ENCODE results near the gene PRXL2A. TPM values are rescaled to one million over a fixed set of nuclear protein-coding genes. Genes with fewer than 3 reads are reported as not detected.
A peak's percentile ranks its signal among the peaks of the same experiment; 100 is the strongest.

PRXL2A gene
- total RNA-seq, 2 donors from 2014 or later: 42.8 to 81.2 TPM

- H3K27me3 ChIP-seq: no peaks in the 10 kb centered on the region
- peak overlapping the region in 1 of 2 donors; percentile 28 for H3K27ac ChIP-seq
- no peak for TF ChIP-seq CTCF (IDR thresholded peaks at IDR 0.05)
- no peaks in the 10 kb centered on the region for H3K36me3 ChIP-seq
- no peaks in the 10 kb centered on the region for H3K9me3 ChIP-seq
- H3K4me1 ChIP-seq: peaks cover 0 to 33% of the 10 kb centered on the region in 2 donors
- H3K4me3 ChIP-seq: no peak overlapping the region
- no peak for DNase-seq (ENCODE audit: low spot score)
Measured at GRCh38 chr10:80406204-80406603, 2.1 kb upstream of the PRXL2A start.

- H3K9me3 ChIP-seq: no peaks in the 10 kb centered on the region
- TF ChIP-seq CTCF (IDR thresholded peaks at IDR 0.05): no peak
- no peaks in the 10 kb centered on the region for H3K36me3 ChIP-seq
- H3K27me3 ChIP-seq: no peaks in the 10 kb centered on the region
- no peak for DNase-seq (ENCODE audit: low spot score)
- peaks cover 0 to 49% of the 10 kb centered on the region in 2 donors for H3K4me1 ChIP-seq
- H3K27ac ChIP-seq: peak overlapping the region; percentile 81 to 91
- H3K4me3 ChIP-seq: peak overlapping the region; percentile 69 to 86
Measured at GRCh38 chr10:80407812-80408241, 524 bp upstream of the PRXL2A start.

GRCh38 chr10:80409121-80409520 lies 770 bp downstream of the PRXL2A start:
- peaks cover 0 to 62% of the 10 kb centered on the region in 2 donors for H3K4me1 ChIP-seq
- DNase-seq (ENCODE audit: low spot score): no peak
- H3K4me3 ChIP-seq: peak overlapping the region; percentile 69 to 86
- H3K27me3 ChIP-seq: no peaks in the 10 kb centered on the region
- TF ChIP-seq CTCF (IDR thresholded peaks at IDR 0.05): no peak
- H3K36me3 ChIP-seq: no peaks in the 10 kb centered on the region
- no peaks in the 10 kb centered on the region for H3K9me3 ChIP-seq
- H3K27ac ChIP-seq: peak overlapping the region; percentile 81 to 91

GRCh38 chr10:80410122-80410521 lies 1.8 kb downstream of the PRXL2A start:
- no peaks in the 10 kb centered on the region for H3K27me3 ChIP-seq
- peaks cover 0 to 71% of the 10 kb centered on the region in 2 donors for H3K4me1 ChIP-seq
- H3K36me3 ChIP-seq: no peaks in the 10 kb centered on the region
- DNase-seq (ENCODE audit: low spot score): no peak
- peak overlapping the region; percentile 13 to 91 for H3K27ac ChIP-seq
- H3K4me3 ChIP-seq: peak overlapping the region in 1 of 2 donors; percentile 10
- no peak for TF ChIP-seq CTCF (IDR thresholded peaks at IDR 0.05)
- no peaks in the 10 kb centered on the region for H3K9me3 ChIP-seq

GRCh38 chr10:80410578-80411145 lies 2.3 kb downstream of the PRXL2A start:
- H3K9me3 ChIP-seq: no peaks in the 10 kb centered on the region
- peak overlapping the region; percentile 13 to 91 for H3K27ac ChIP-seq
- no peaks in the 10 kb centered on the region for H3K36me3 ChIP-seq
- peaks cover 0 to 77% of the 10 kb centered on the region in 2 donors for H3K4me1 ChIP-seq
- peak overlapping the region in 1 of 2 donors; percentile 10 for H3K4me3 ChIP-seq
- DNase-seq (ENCODE audit: low spot score): no peak
- no peak for TF ChIP-seq CTCF (IDR thresholded peaks at IDR 0.05)
- H3K27me3 ChIP-seq: no peaks in the 10 kb centered on the region

- peaks cover 0 to 83% of the 10 kb centered on the region in 2 donors for H3K4me1 ChIP-seq
Measured at GRCh38 chr10:80411267-80411668, 2.9 kb downstream of the PRXL2A start.

More at GRCh38 chr10:80411267-80411668, 2.9 kb downstream of the PRXL2A start:
- Histone ChIP-seq H3K4me3 (no peak overlapping the region), H3K9me3 (no peaks in the 10 kb centered on the region), H3K27ac (peak overlapping the region; percentile 13 to 22), H3K36me3 (no peaks in the 10 kb centered on the region), H3K27me3 (no peaks in the 10 kb centered on the region)
- TF ChIP-seq CTCF (IDR thresholded peaks at IDR 0.05): no peak
- DNase-seq (ENCODE audit: low spot score): no peak
